WERI-Rb-1 (cell line): Measurements from ENCODE around the gene SERPINA7.
"Not testable (repeated sequence)": the region's sequence is repeated elsewhere in the genome, so short reads cannot be mapped to it uniquely, and the experiment has no call there.

Source experiments
- DNase-seq: peaks from one replicate; pipeline ENCODE4 v3.0.0-alpha.2; 2020
- H3K27ac ChIP-seq: fragments of 250-450 bp; sonication (Bioruptor Pico); 2 replicates; pipeline ENCODE4 v1.5.1; 2020; ENCODE audit warnings: mild to moderate bottlenecking, moderate library complexity
- H3K27me3 ChIP-seq: fragments of 250-450 bp; sonication (Bioruptor Pico); 2 replicates; pipeline ENCODE4 v1.5.1; 2021; ENCODE audit warnings: mild to moderate bottlenecking, low read depth, moderate library complexity; ENCODE audit not compliant: insufficient read depth, severe bottlenecking
- H3K36me3 ChIP-seq: fragments of 250-450 bp; sonication (Bioruptor Pico); 2 replicates; pipeline ENCODE4 v1.5.1; 2020; ENCODE audit warnings: mild to moderate bottlenecking, moderate library complexity
- H3K4me3 ChIP-seq: 2 replicates; pipeline ENCODE4 v1.5.1; 2011; ENCODE audit warnings: low read depth, mild to moderate bottlenecking, control low read depth, low read length
- H3K9me3 ChIP-seq: fragments of 250-450 bp; sonication (Bioruptor Pico); 2 replicates; pipeline ENCODE4 v1.5.1; 2021; ENCODE audit warnings: mild to moderate bottlenecking, moderate library complexity; ENCODE audit not compliant: severe bottlenecking
- CTCF ChIP-seq: IDR thresholded peaks from 2 replicates; pipeline ENCODE4 v1.5.1; 2011; ENCODE audit warnings: low read depth, mild to moderate bottlenecking, control low read depth, inconsistent platforms, low read length

Gene SERPINA7

GRCh38 chrX:106014119-106014775, 24.3 kb downstream of the SERPINA7 start:
- no peak overlapping the region for H3K27ac ChIP-seq
- H3K4me3 ChIP-seq: no peak overlapping the region
- DNase-seq: no peak
- H3K36me3 ChIP-seq: no peaks in the 10 kb centered on the region
- H3K9me3 ChIP-seq: no peaks in the 10 kb centered on the region
- TF ChIP-seq CTCF: no peak
- H3K27me3 ChIP-seq: peaks cover 2% of the 10 kb centered on the region

- H3K4me3 ChIP-seq: no peak overlapping the region
- DNase-seq: no peak
- no peak for TF ChIP-seq CTCF
- H3K27me3 ChIP-seq: peaks cover 16% of the 10 kb centered on the region
- H3K36me3 ChIP-seq: no peaks in the 10 kb centered on the region
- H3K9me3 ChIP-seq: no peaks in the 10 kb centered on the region
- H3K27ac ChIP-seq: no peak overlapping the region
These were observed 29.4 kb downstream of the SERPINA7 start for GRCh38 chrX:106009145-106009544.

- no peak for DNase-seq
- no peak overlapping the region for H3K4me3 ChIP-seq
- H3K27me3 ChIP-seq: peaks cover 19% of the 10 kb centered on the region
- no peaks in the 10 kb centered on the region for H3K9me3 ChIP-seq
- no peaks in the 10 kb centered on the region for H3K36me3 ChIP-seq
- TF ChIP-seq CTCF: no peak
- H3K27ac ChIP-seq: no peak overlapping the region
These were observed 30.7 kb downstream of the SERPINA7 start for GRCh38 chrX:106007815-106008214.

GRCh38 chrX:106005684-106006083, 32.8 kb downstream of the SERPINA7 start:
- Histone ChIP-seq H3K27ac (no peak overlapping the region), H3K4me3 (no peak overlapping the region), H3K36me3 (no peaks in the 10 kb centered on the region), H3K9me3 (no peaks in the 10 kb centered on the region), H3K27me3 (peaks cover 19% of the 10 kb centered on the region)
- DNase-seq: no peak
- TF ChIP-seq CTCF: no peak

GRCh38 chrX:106000609-106001008, 37.9 kb downstream of the SERPINA7 start:
- H3K9me3 ChIP-seq, DNase-seq: not testable (repeated sequence)
- peaks cover 21% of the 10 kb centered on the region for H3K27me3 ChIP-seq

GRCh38 chrX:106000203-106000602, 38.3 kb downstream of the SERPINA7 start:
- Histone ChIP-seq H3K9me3 (no peaks in the 10 kb centered on the region), H3K27me3 (peaks cover 21% of the 10 kb centered on the region), H3K36me3 (no peaks in the 10 kb centered on the region), H3K4me3 (no peak overlapping the region), H3K27ac (no peak overlapping the region)
- TF ChIP-seq CTCF: no peak
- DNase-seq: no peak

More at GRCh38 chrX:106000609-106001008, 37.9 kb downstream of the SERPINA7 start:
- not testable (repeated sequence) for H3K27ac ChIP-seq, H3K36me3 ChIP-seq, H3K4me3 ChIP-seq
